Endothelial cell of umbilical vein (primary cell): ENCODE results near the gene IRF1.

Source experiments
- CTCF ChIP-seq, 2 donors: IDR thresholded peaks; 1 replicate in 1 of 2; 2 replicates in 1 of 2; pipeline ENCODE4 v1.5.1; 2011; ENCODE audit warnings: low read length in 2 of 2, mild to moderate bottlenecking in 2 of 2, moderate library complexity in 2 of 2, control low read depth in 1 of 2, inconsistent platforms in 1 of 2, low read depth in 1 of 2; ENCODE audit not compliant: insufficient read depth in 1 of 2; ENCODE audit errors: extremely low read depth in 1 of 2
- EZH2 ChIP-seq: IDR thresholded peaks from 2 replicates; pipeline ENCODE4 v1.6.1; 2012; ENCODE audit warnings: borderline replicate concordance, low read depth, mild to moderate bottlenecking, moderate library complexity, low read length, inconsistent platforms; ENCODE audit not compliant: severe bottlenecking
- JUN ChIP-seq: IDR thresholded peaks from 2 replicates; pipeline ENCODE4 v1.6.1; 2011; ENCODE audit warnings: borderline replicate concordance, low read depth; ENCODE audit not compliant: insufficient read length, insufficient read depth
- POLR2A ChIP-seq: IDR thresholded peaks from 2 replicates; pipeline ENCODE4 v1.6.1; 2012; ENCODE audit warnings: low read depth, mild to moderate bottlenecking, control low read depth, low read length
- POLR2AphosphoS5 ChIP-seq: IDR thresholded peaks from 2 replicates; pipeline ENCODE4 v1.6.1; 2012; ENCODE audit warnings: low read depth, mild to moderate bottlenecking, control low read depth, low read length, moderate library complexity; ENCODE audit not compliant: insufficient read depth
- TF ChIP-seq, protein P1 (sequence below): IDR thresholded peaks from 2 replicates; pipeline ENCODE4 v1.6.1; 2011; ENCODE audit not compliant: insufficient read depth, insufficient read length

- TF ChIP-seq, protein P1, sequence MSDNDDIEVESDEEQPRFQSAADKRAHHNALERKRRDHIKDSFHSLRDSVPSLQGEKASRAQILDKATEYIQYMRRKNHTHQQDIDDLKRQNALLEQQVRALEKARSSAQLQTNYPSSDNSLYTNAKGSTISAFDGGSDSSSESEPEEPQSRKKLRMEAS = no peak
- no peak for TF ChIP-seq POLR2A
- TF ChIP-seq CTCF (IDR thresholded peaks at IDR 0.05; ENCODE audit: extremely low read depth in 1 of 2, insufficient read depth in 1 of 2, low read depth in 1 of 2, low read length in 2 of 2) = no peak
- TF ChIP-seq JUN = no peak
- TF ChIP-seq POLR2AphosphoS5 = no peak
- no peak for TF ChIP-seq EZH2
Measured at GRCh38 chr5:132456987-132457361, 33.6 kb downstream of the IRF1 start.
